ENCODE measurements around the gene WIF1. TPM values are rescaled to one million over a fixed set of nuclear protein-coding genes. Genes with fewer than 3 reads are reported as not detected.

Gene WIF1
- total RNA-seq, 3 donors from 2014 or later (not counting 1 experiment from before 2014, with no cell fraction given) = not detected

- H3K4me3 ChIP-seq (ENCODE audit: low read length) = no peak overlapping the region
- H3K36me3 Mint-ChIP-seq = no peaks in the 10 kb centered on the region
- no peak overlapping the region for H3K27ac Mint-ChIP-seq
- intact Hi-C loops (cut with micrococcal nuclease) = no loop called here
- H3K9me3 ChIP-seq (ENCODE audit: control insufficient read depth, insufficient read depth, low read length) = no peaks in the 10 kb centered on the region
- WGBS (ENCODE audit: insufficient coverage) = 69% methylated on average over 3 of the region's 3 CpGs
- ATAC-seq = no peak
- no peaks in the 10 kb centered on the region for H3K4me1 ChIP-seq (ENCODE audit: control insufficient read depth, insufficient read depth, low read length)
- H3K27ac ChIP-seq (ENCODE audit: low read length) = no peak overlapping the region
- no peaks in the 10 kb centered on the region for H3K36me3 ChIP-seq (ENCODE audit: control insufficient read depth, insufficient read depth, low read length)
- H3K4me3 Mint-ChIP-seq = no peak overlapping the region
- peaks cover 14% of the 10 kb centered on the region for H3K27me3 ChIP-seq (ENCODE audit: control insufficient read depth, insufficient read depth, low read length)
- no peaks in the 10 kb centered on the region for H3K9me3 Mint-ChIP-seq
- H3K27me3 Mint-ChIP-seq (ENCODE audit: low read depth in 2 of 2) = peaks cover 13 to 62% of the 10 kb centered on the region in 2 donors
- H3K4me1 Mint-ChIP-seq = no peaks in the 10 kb centered on the region
- DNase-seq = no peak
- no peak for TF ChIP-seq CTCF (IDR thresholded peaks at IDR 0.05)
Observed at GRCh38 chr12:65100140-65100539, 21.0 kb downstream of the WIF1 start.

- peak in 1 of 2 donors; percentile 6 for DNase-seq
Observed at GRCh38 chr12:65099182-65099581, 21.9 kb downstream of the WIF1 start.

GRCh38 chr12:65098364-65098763 is 22.7 kb downstream of the WIF1 start:
- H3K4me1 ChIP-seq (ENCODE audit: control insufficient read depth, insufficient read depth, low read length) = no peaks in the 10 kb centered on the region
- no peaks in the 10 kb centered on the region for H3K9me3 Mint-ChIP-seq
- DNase-seq (no peak), ATAC-seq (no peak)
- H3K36me3 ChIP-seq (ENCODE audit: control insufficient read depth, insufficient read depth, low read length) = no peaks in the 10 kb centered on the region
- WGBS (ENCODE audit: insufficient coverage) = 75% methylated on average over 1 of the region's 3 CpGs
- H3K4me3 Mint-ChIP-seq = no peak overlapping the region
- no peak overlapping the region for H3K4me3 ChIP-seq (ENCODE audit: low read length)
- H3K27me3 ChIP-seq (ENCODE audit: control insufficient read depth, insufficient read depth, low read length) = peaks cover 19% of the 10 kb centered on the region
- H3K27ac ChIP-seq (ENCODE audit: low read length) = no peak overlapping the region
- no peak for TF ChIP-seq CTCF (IDR thresholded peaks at IDR 0.05)
- intact Hi-C loops (cut with micrococcal nuclease) = no loop called here
- H3K27me3 Mint-ChIP-seq (ENCODE audit: low read depth in 2 of 2) = peaks cover 13 to 65% of the 10 kb centered on the region in 2 donors
- no peaks in the 10 kb centered on the region for H3K4me1 Mint-ChIP-seq
- H3K36me3 Mint-ChIP-seq = no peaks in the 10 kb centered on the region
- no peaks in the 10 kb centered on the region for H3K9me3 ChIP-seq (ENCODE audit: control insufficient read depth, insufficient read depth, low read length)
- no peak overlapping the region for H3K27ac Mint-ChIP-seq

More at GRCh38 chr12:65099182-65099581, 21.9 kb downstream of the WIF1 start:
- H3K36me3 Mint-ChIP-seq = no peaks in the 10 kb centered on the region
- no peak overlapping the region for H3K4me3 ChIP-seq (ENCODE audit: low read length)
- H3K9me3 Mint-ChIP-seq = no peaks in the 10 kb centered on the region
- 39% methylated on average over 3 of the region's 3 CpGs for WGBS (ENCODE audit: insufficient coverage)
- no peaks in the 10 kb centered on the region for H3K4me1 Mint-ChIP-seq
- TF ChIP-seq CTCF (IDR thresholded peaks at IDR 0.05) = no peak
- no peaks in the 10 kb centered on the region for H3K36me3 ChIP-seq (ENCODE audit: control insufficient read depth, insufficient read depth, low read length)
- intact Hi-C loops (cut with micrococcal nuclease) = no loop called here
- H3K9me3 ChIP-seq (ENCODE audit: control insufficient read depth, insufficient read depth, low read length) = no peaks in the 10 kb centered on the region
- ATAC-seq = no peak
- no peaks in the 10 kb centered on the region for H3K4me1 ChIP-seq (ENCODE audit: control insufficient read depth, insufficient read depth, low read length)
- peaks cover 13 to 65% of the 10 kb centered on the region in 2 donors for H3K27me3 Mint-ChIP-seq (ENCODE audit: low read depth in 2 of 2)
- peaks cover 15% of the 10 kb centered on the region for H3K27me3 ChIP-seq (ENCODE audit: control insufficient read depth, insufficient read depth, low read length)
- no peak overlapping the region for H3K27ac ChIP-seq (ENCODE audit: low read length)
- H3K4me3 Mint-ChIP-seq = no peak overlapping the region
- no peak overlapping the region for H3K27ac Mint-ChIP-seq

GRCh38 chr12:65094722-65095121 is 26.4 kb downstream of the WIF1 start:
- Mint-ChIP-seq H3K27me3 (ENCODE audit: low read depth in 2 of 2) (peaks cover 9 to 49% of the 10 kb centered on the region in 2 donors), H3K36me3 (no peaks in the 10 kb centered on the region), H3K9me3 (no peaks in the 10 kb centered on the region), H3K4me3 (no peak overlapping the region), H3K27ac (no peak overlapping the region), H3K4me1 (no peaks in the 10 kb centered on the region)
- Histone ChIP-seq H3K4me3 (ENCODE audit: low read length) (no peak overlapping the region), H3K36me3 (ENCODE audit: control insufficient read depth, insufficient read depth, low read length) (no peaks in the 10 kb centered on the region), H3K27me3 (ENCODE audit: control insufficient read depth, insufficient read depth, low read length) (peaks cover 21% of the 10 kb centered on the region), H3K4me1 (ENCODE audit: control insufficient read depth, insufficient read depth, low read length) (no peaks in the 10 kb centered on the region), H3K27ac (ENCODE audit: low read length) (no peak overlapping the region), H3K9me3 (ENCODE audit: control insufficient read depth, insufficient read depth, low read length) (no peaks in the 10 kb centered on the region)
- no peak for DNase-seq
- ATAC-seq = no peak
- TF ChIP-seq CTCF (IDR thresholded peaks at IDR 0.05) = no peak
- WGBS (ENCODE audit: insufficient coverage) = 86% methylated on average over 1 of the region's 2 CpGs
- intact Hi-C loops (cut with micrococcal nuclease) = no loop called here
